HTR-8/SVneo (cell line): Measurements from ENCODE around the gene TDP2.
A peak's percentile ranks its signal among the peaks of the same experiment; 100 is the strongest.
"Not testable (repeated sequence)": the region's sequence is repeated elsewhere in the genome, so short reads cannot be mapped to it uniquely, and the experiment has no call there.

Experiments used
- DNase-seq: peaks from one replicate; pipeline ENCODE4 v3.0.0; 2011; ENCODE audit warnings: low spot score, mixed read lengths; ENCODE audit not compliant: insufficient read length
- FAIRE-seq: peaks from 2 replicates; lab custom pipeline; 2011; peaks lifted over from hg19 to GRCh38; lab: Jason Lieb, UNC

TDP2 gene

GRCh38 chr6:24658573-24659560 is 7.8 kb downstream of the TDP2 start:
- no peak for DNase-seq
- no peak for FAIRE-seq

- no peak for DNase-seq
- no peak for FAIRE-seq
Measured at GRCh38 chr6:24655215-24655614, 11.5 kb downstream of the TDP2 start.

GRCh38 chr6:24650365-24650764 is 16.3 kb downstream of the TDP2 start:
- FAIRE-seq (no peak), DNase-seq (no peak)

GRCh38 chr6:24649691-24650090 is 17.0 kb downstream of the TDP2 start:
- DNase-seq, result no peak
- FAIRE-seq, result no peak

- FAIRE-seq (no peak), DNase-seq (no peak)
Measured at GRCh38 chr6:24648276-24648675, 18.4 kb downstream of the TDP2 start.

- FAIRE-seq, result no peak
- peak; percentile 12 for DNase-seq
Measured at GRCh38 chr6:24646771-24647170, 19.9 kb downstream of the TDP2 start.

- FAIRE-seq (no peak), DNase-seq (no peak)
Measured at GRCh38 chr6:24644377-24644776, 22.3 kb downstream of the TDP2 start.

GRCh38 chr6:24643920-24644319 is 22.8 kb downstream of the TDP2 start:
- no peak for FAIRE-seq
- DNase-seq, result no peak

- FAIRE-seq (no peak), DNase-seq (no peak)
Measured at GRCh38 chr6:24642061-24642460, 24.6 kb downstream of the TDP2 start.

GRCh38 chr6:24640631-24641030 is 26.1 kb downstream of the TDP2 start:
- not testable (repeated sequence) for DNase-seq, FAIRE-seq

GRCh38 chr6:24640166-24640565 is 26.5 kb downstream of the TDP2 start:
- DNase-seq (no peak), FAIRE-seq (no peak)

GRCh38 chr6:24636681-24637080 is 30.0 kb downstream of the TDP2 start:
- DNase-seq (no peak), FAIRE-seq (no peak)

- DNase-seq (no peak), FAIRE-seq (no peak)
Measured at GRCh38 chr6:24632573-24632972, 34.1 kb downstream of the TDP2 start.

- FAIRE-seq, result no peak
- DNase-seq, result no peak
Measured at GRCh38 chr6:24631671-24632070, 35.0 kb downstream of the TDP2 start.

GRCh38 chr6:24630856-24631505 is 35.7 kb downstream of the TDP2 start:
- DNase-seq (no peak), FAIRE-seq (no peak)

GRCh38 chr6:24621626-24622289 is 44.9 kb downstream of the TDP2 start:
- FAIRE-seq (no peak), DNase-seq (no peak)

GRCh38 chr6:24620637-24621036 is 46.1 kb downstream of the TDP2 start:
- no peak for FAIRE-seq

GRCh38 chr6:24619661-24620060 is 47.0 kb downstream of the TDP2 start:
- FAIRE-seq, result no peak

More at GRCh38 chr6:24620637-24621036, 46.1 kb downstream of the TDP2 start:
- no peak for DNase-seq

GRCh38 chr6:24614648-24615047 is 52.1 kb downstream of the TDP2 start:
- DNase-seq (no peak), FAIRE-seq (no peak)

More at GRCh38 chr6:24619661-24620060, 47.0 kb downstream of the TDP2 start:
- no peak for DNase-seq

- FAIRE-seq, result no peak
Measured at GRCh38 chr6:24614043-24614420, 52.7 kb downstream of the TDP2 start.

More at GRCh38 chr6:24614043-24614420, 52.7 kb downstream of the TDP2 start:
- DNase-seq, result no peak
